ENCODE results near the gene CNTFR. TPM values are rescaled to one million over a fixed set of nuclear protein-coding genes. Genes with fewer than 3 reads are reported as not detected.

Gene CNTFR
- total and polyA plus RNA-seq, 2 of the 8 experiments (the other 6 are each of a cell fraction or from before 2014, with no cell fraction given), result 1.2 to 4.2 TPM

DNA sequence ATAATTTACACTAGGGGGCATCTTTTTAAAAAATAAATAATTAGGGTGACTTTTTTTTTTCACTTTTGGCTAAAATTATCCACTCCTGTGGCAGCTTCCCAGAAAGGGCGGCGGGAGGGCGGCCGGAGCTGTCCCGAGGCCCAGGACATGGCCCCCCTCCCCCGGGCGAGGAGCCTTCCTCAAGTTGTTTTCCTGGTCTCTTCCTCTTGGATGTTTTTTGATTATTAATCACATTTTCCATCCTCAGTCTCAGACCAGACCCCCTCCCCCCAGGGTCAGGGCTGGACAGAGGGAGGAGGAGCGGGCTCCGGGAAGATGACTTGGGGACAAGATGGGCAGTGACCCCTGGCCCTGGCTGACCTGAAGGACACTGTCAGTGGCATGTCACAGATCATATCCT lies 4.7 kb upstream of the CNTFR start:
- Histone ChIP-seq H3K27me3 (replicated peaks in 1 of 4; ENCODE audit: control insufficient read depth in 3 of 4, extremely low read depth in 1 of 4, insufficient read depth in 3 of 4, low read length in 3 of 4) (peaks cover 39 to 52% (median 47%) of the 10 kb centered on the region in 4 experiments), H4K20me1 (replicated peaks in 1 of 2; ENCODE audit: control insufficient read depth in 1 of 2, insufficient read depth in 2 of 2, low read length in 2 of 2) (peaks cover 0 to 2% of the 10 kb centered on the region in 2 experiments), H4K8ac (ENCODE audit: extremely low read depth, insufficient read depth, low read length) (no peak overlapping the region), H3K18ac (ENCODE audit: extremely low read depth, low read length) (no peak overlapping the region), H3K36me3 (ENCODE audit: control insufficient read depth in 2 of 4, insufficient read depth in 4 of 4, low read length in 3 of 4) (peaks cover 0 to 7% (median 0%) of the 10 kb centered on the region in 4 experiments; a peak in 1 of 8 replicates), H3K23me2 (ENCODE audit: low read depth, low read length) (peaks cover 13% of the 10 kb centered on the region; the same call in 1 of the 2 replicates), H2BK5ac (ENCODE audit: low read depth, low read length) (no peak overlapping the region), H3K4me3 (ENCODE audit: extremely low read depth in 1 of 4, insufficient read depth in 2 of 4, low read depth in 3 of 4, low read length in 4 of 4) (no peak overlapping the region), H3K4me1 (replicated peaks in 1 of 4; ENCODE audit: control insufficient read depth in 3 of 4, insufficient read depth in 4 of 4, low read length in 3 of 4) (peaks cover 0 to 19% (median 12%) of the 10 kb centered on the region in 4 experiments; a peak in 6 of 7 replicates), H2BK12ac (ENCODE audit: low read depth, low read length) (no peak overlapping the region), H4K91ac (replicated peaks; ENCODE audit: insufficient read length, low read length) (no peak overlapping the region), H2BK15ac (ENCODE audit: low read length) (no peak overlapping the region), H2BK20ac (ENCODE audit: low read length) (no peak overlapping the region), H3K14ac (ENCODE audit: insufficient read length) (no peak overlapping the region), H3K27ac (ENCODE audit: low read depth, low read length) (no peak overlapping the region), H3K4me2 (ENCODE audit: insufficient read depth in 1 of 2, low read depth in 2 of 2, low read length in 2 of 2) (no peak overlapping the region), H3K23ac (ENCODE audit: insufficient read length) (no peak overlapping the region), H3K4ac (replicated peaks; ENCODE audit: insufficient read length, low read depth, low read length) (no peak overlapping the region), H4K5ac (ENCODE audit: insufficient read length, low read depth, low read length) (no peak overlapping the region), H2BK120ac (replicated peaks; ENCODE audit: low read depth, low read length) (no peak overlapping the region), H3K9me3 (ENCODE audit: insufficient read depth in 2 of 2, low read depth in 1 of 2, low read length in 1 of 2) (no peaks in the 10 kb centered on the region), H2AK5ac (ENCODE audit: low read depth, low read length) (no peak overlapping the region), H3K79me2 (ENCODE audit: control insufficient read depth in 1 of 2, insufficient read depth in 2 of 2, low read length in 2 of 2) (no peaks in the 10 kb centered on the region), H3K56ac (replicated peaks; ENCODE audit: insufficient read length, low read depth, low read length) (no peak overlapping the region), H3K9ac (replicated peaks in 1 of 4; ENCODE audit: extremely low read depth in 1 of 4, low read depth in 3 of 4, low read length in 3 of 4) (no peak overlapping the region), H2AFZ (ENCODE audit: low read length) (no peak overlapping the region), H3K79me1 (ENCODE audit: low read depth, low read length) (no peaks in the 10 kb centered on the region)
- no peak for DNase-seq (ENCODE audit: low read depth in 1 of 2, low spot score in 2 of 2)
- FAIRE-seq, result no peak
- POLR2A ChIA-PET (ENCODE audit: partially characterized antibody), result interaction anchor here (0.8 kb wide), 1 partner anchor 21 kb away, joined by 4 read pairs; no protein-coding TSS in a partner anchor
- CTCF ChIA-PET (ENCODE audit: partially characterized antibody), result interaction anchor here (1.5 to 11.5 kb wide), 10 partner anchors 11 to 190 kb away, joined by 5 to 214 read pairs (median 32); no protein-coding TSS in a partner anchor
- 78% methylated on average over 9 of the region's 9 CpGs; no CpG with 5 or more reads in 1 of the 2 experiments for WGBS, 2 experiments (ENCODE audit: extremely low coverage in 1 of 2, insufficient coverage in 1 of 2, insufficient read length in 1 of 2, insufficient replicate concordance in 2 of 2, low coverage in 1 of 2, low lambda C conversion rate in 2 of 2, missing lambda C conversion rate in 1 of 2)
- TF ChIP-seq POLR2AphosphoS5 (IDR thresholded peaks at IDR 0.05; ENCODE audit: low read depth, low read length) (no peak), TEAD4 (IDR thresholded peaks at IDR 0.05; ENCODE audit: low read depth, low read length) (no peak), SIX5 (IDR thresholded peaks at IDR 0.05; ENCODE audit: low read depth, low read length) (no peak), TAF7 (optimal IDR thresholded peaks at IDR 0.05; ENCODE audit: borderline replicate concordance, low read depth, low read length) (no peak), KDM1A (IDR thresholded peaks at IDR 0.05; ENCODE audit: borderline replicate concordance, low read length) (no peak), GTF2F1 (IDR thresholded peaks at IDR 0.05; ENCODE audit: borderline replicate concordance, low read depth, low read length) (no peak), CEBPB (IDR thresholded peaks at IDR 0.05; ENCODE audit: low read depth, low read length) (no peak), FOSL1 (IDR thresholded peaks at IDR 0.05; ENCODE audit: insufficient read depth, low read depth, low read length) (no peak), BCL11A (IDR thresholded peaks at IDR 0.05; ENCODE audit: low read depth in 2 of 2, low read length in 2 of 2) (no peak)
- TF ChIP-seq, protein P1, sequence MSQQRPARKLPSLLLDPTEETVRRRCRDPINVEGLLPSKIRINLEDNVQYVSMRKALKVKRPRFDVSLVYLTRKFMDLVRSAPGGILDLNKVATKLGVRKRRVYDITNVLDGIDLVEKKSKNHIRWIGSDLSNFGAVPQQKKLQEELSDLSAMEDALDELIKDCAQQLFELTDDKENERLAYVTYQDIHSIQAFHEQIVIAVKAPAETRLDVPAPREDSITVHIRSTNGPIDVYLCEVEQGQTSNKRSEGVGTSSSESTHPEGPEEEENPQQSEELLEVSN (IDR thresholded peaks at IDR 0.05), result no peak
- TF ChIP-seq, protein P2, sequence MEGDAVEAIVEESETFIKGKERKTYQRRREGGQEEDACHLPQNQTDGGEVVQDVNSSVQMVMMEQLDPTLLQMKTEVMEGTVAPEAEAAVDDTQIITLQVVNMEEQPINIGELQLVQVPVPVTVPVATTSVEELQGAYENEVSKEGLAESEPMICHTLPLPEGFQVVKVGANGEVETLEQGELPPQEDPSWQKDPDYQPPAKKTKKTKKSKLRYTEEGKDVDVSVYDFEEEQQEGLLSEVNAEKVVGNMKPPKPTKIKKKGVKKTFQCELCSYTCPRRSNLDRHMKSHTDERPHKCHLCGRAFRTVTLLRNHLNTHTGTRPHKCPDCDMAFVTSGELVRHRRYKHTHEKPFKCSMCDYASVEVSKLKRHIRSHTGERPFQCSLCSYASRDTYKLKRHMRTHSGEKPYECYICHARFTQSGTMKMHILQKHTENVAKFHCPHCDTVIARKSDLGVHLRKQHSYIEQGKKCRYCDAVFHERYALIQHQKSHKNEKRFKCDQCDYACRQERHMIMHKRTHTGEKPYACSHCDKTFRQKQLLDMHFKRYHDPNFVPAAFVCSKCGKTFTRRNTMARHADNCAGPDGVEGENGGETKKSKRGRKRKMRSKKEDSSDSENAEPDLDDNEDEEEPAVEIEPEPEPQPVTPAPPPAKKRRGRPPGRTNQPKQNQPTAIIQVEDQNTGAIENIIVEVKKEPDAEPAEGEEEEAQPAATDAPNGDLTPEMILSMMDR (IDR thresholded peaks at IDR 0.05; ENCODE audit: control extremely low read depth in 1 of 3, insufficient read depth in 1 of 3, low read depth in 1 of 3, low read length in 3 of 3), result no peak

Data from H1 (cell line).